HUES48 (cell line): Measurements from ENCODE around the gene SPPL2C.

Experiments used
- H3K27ac ChIP-seq: one replicate; pipeline ENCODE4 v1.7.0; 2013; ENCODE audit warnings: low read depth, low read length, inconsistent platforms
- H3K27me3 ChIP-seq: 2 replicates; pipeline ENCODE4 v1.6.1; 2013; ENCODE audit warnings: mild to moderate bottlenecking, low read length; ENCODE audit not compliant: control insufficient read depth, insufficient read depth
- H3K36me3 ChIP-seq: 2 replicates; pipeline ENCODE4 v1.6.1; 2013; ENCODE audit warnings: low read length; ENCODE audit not compliant: control insufficient read depth, insufficient read depth
- H3K4me1 ChIP-seq: 2 replicates; pipeline ENCODE4 v1.6.1; 2013; ENCODE audit warnings: mild to moderate bottlenecking, low read length; ENCODE audit not compliant: control insufficient read depth, insufficient read depth
- H3K4me3 ChIP-seq: 2 replicates; pipeline ENCODE4 v1.5.1; 2013; ENCODE audit warnings: mild to moderate bottlenecking, low read depth, low read length
- H3K9ac ChIP-seq: 2 replicates; pipeline ENCODE4 v1.6.1; 2013; ENCODE audit warnings: mild to moderate bottlenecking, low read depth, low read length, moderate library complexity
- H3K9me3 ChIP-seq: 2 replicates; pipeline ENCODE4 v1.6.1; 2013; ENCODE audit warnings: low read length; ENCODE audit not compliant: control insufficient read depth, insufficient read depth

Gene SPPL2C

GRCh38 chr17:45843722-45844121 is 959 bp upstream of the SPPL2C start:
- H3K9ac ChIP-seq, result no peak overlapping the region
- H3K36me3 ChIP-seq, result no peaks in the 10 kb centered on the region
- H3K27ac ChIP-seq, result no peak overlapping the region
- H3K9me3 ChIP-seq, result no peaks in the 10 kb centered on the region
- no peak overlapping the region for H3K4me3 ChIP-seq
- no peaks in the 10 kb centered on the region for H3K27me3 ChIP-seq
- H3K4me1 ChIP-seq, result no peaks in the 10 kb centered on the region

- no peaks in the 10 kb centered on the region for H3K4me1 ChIP-seq
- H3K36me3 ChIP-seq, result no peaks in the 10 kb centered on the region
- H3K9ac ChIP-seq, result no peak overlapping the region
- H3K4me3 ChIP-seq, result no peak overlapping the region
- H3K27me3 ChIP-seq, result no peaks in the 10 kb centered on the region
- no peak overlapping the region for H3K27ac ChIP-seq
- no peaks in the 10 kb centered on the region for H3K9me3 ChIP-seq
These were observed 900 bp downstream of the SPPL2C start for GRCh38 chr17:45845376-45846185.

- no peaks in the 10 kb centered on the region for H3K27me3 ChIP-seq
- H3K4me1 ChIP-seq, result no peaks in the 10 kb centered on the region
- no peak overlapping the region for H3K9ac ChIP-seq
- H3K9me3 ChIP-seq, result no peaks in the 10 kb centered on the region
- H3K4me3 ChIP-seq, result no peak overlapping the region
- H3K36me3 ChIP-seq, result no peaks in the 10 kb centered on the region
- no peak overlapping the region for H3K27ac ChIP-seq
These were observed 1.5 kb downstream of the SPPL2C start for GRCh38 chr17:45846223-45846622.

- H3K4me3 ChIP-seq, result no peak overlapping the region
- no peaks in the 10 kb centered on the region for H3K36me3 ChIP-seq
- H3K27me3 ChIP-seq, result no peaks in the 10 kb centered on the region
- H3K9me3 ChIP-seq, result no peaks in the 10 kb centered on the region
- H3K27ac ChIP-seq, result no peak overlapping the region
- no peaks in the 10 kb centered on the region for H3K4me1 ChIP-seq
- no peak overlapping the region for H3K9ac ChIP-seq
These were observed 2.0 kb downstream of the SPPL2C start for GRCh38 chr17:45846646-45847045.

GRCh38 chr17:45847101-45847500 is 2.4 kb downstream of the SPPL2C start:
- no peaks in the 10 kb centered on the region for H3K27me3 ChIP-seq
- no peak overlapping the region for H3K4me3 ChIP-seq
- H3K9me3 ChIP-seq, result no peaks in the 10 kb centered on the region
- H3K4me1 ChIP-seq, result no peaks in the 10 kb centered on the region
- H3K9ac ChIP-seq, result no peak overlapping the region
- H3K27ac ChIP-seq, result no peak overlapping the region
- no peaks in the 10 kb centered on the region for H3K36me3 ChIP-seq

- H3K27me3 ChIP-seq, result peaks cover 5% of the 10 kb centered on the region; the same call in 1 of the 2 replicates
- no peak overlapping the region for H3K27ac ChIP-seq
- H3K4me1 ChIP-seq, result no peaks in the 10 kb centered on the region
- H3K36me3 ChIP-seq, result no peaks in the 10 kb centered on the region
- no peak overlapping the region for H3K4me3 ChIP-seq
- H3K9ac ChIP-seq, result no peak overlapping the region
- H3K9me3 ChIP-seq, result no peaks in the 10 kb centered on the region
These were observed 3.1 kb downstream of the SPPL2C start for GRCh38 chr17:45847747-45848146.

- H3K4me3 ChIP-seq, result no peak overlapping the region
- no peaks in the 10 kb centered on the region for H3K4me1 ChIP-seq
- no peaks in the 10 kb centered on the region for H3K36me3 ChIP-seq
- H3K27me3 ChIP-seq, result peaks cover 5% of the 10 kb centered on the region; the same call in 1 of the 2 replicates
- H3K9ac ChIP-seq, result no peak overlapping the region
- no peaks in the 10 kb centered on the region for H3K9me3 ChIP-seq
- no peak overlapping the region for H3K27ac ChIP-seq
These were observed 3.7 kb downstream of the SPPL2C start for GRCh38 chr17:45848405-45848804.

GRCh38 chr17:45848868-45849535 is 4.3 kb downstream of the SPPL2C start:
- no peak overlapping the region for H3K27ac ChIP-seq
- H3K27me3 ChIP-seq, result peaks cover 5% of the 10 kb centered on the region; the same call in 1 of the 2 replicates
- no peak overlapping the region for H3K9ac ChIP-seq
- no peak overlapping the region for H3K4me3 ChIP-seq
- H3K4me1 ChIP-seq, result no peaks in the 10 kb centered on the region
- H3K36me3 ChIP-seq, result no peaks in the 10 kb centered on the region
- no peaks in the 10 kb centered on the region for H3K9me3 ChIP-seq

- H3K36me3 ChIP-seq, result no peaks in the 10 kb centered on the region
- H3K4me1 ChIP-seq, result no peaks in the 10 kb centered on the region
- H3K27me3 ChIP-seq, result peaks cover 5% of the 10 kb centered on the region; the same call in 1 of the 2 replicates
- H3K4me3 ChIP-seq, result no peak overlapping the region
- no peak overlapping the region for H3K27ac ChIP-seq
- no peaks in the 10 kb centered on the region for H3K9me3 ChIP-seq
- no peak overlapping the region for H3K9ac ChIP-seq
These were observed 4.9 kb downstream of the SPPL2C start for GRCh38 chr17:45849536-45849990.

GRCh38 chr17:45850011-45850410 is 5.3 kb downstream of the SPPL2C start:
- H3K36me3 ChIP-seq, result no peaks in the 10 kb centered on the region
- H3K27me3 ChIP-seq, result peaks cover 5% of the 10 kb centered on the region; the same call in 1 of the 2 replicates
- no peak overlapping the region for H3K27ac ChIP-seq
- H3K4me1 ChIP-seq, result no peaks in the 10 kb centered on the region
- H3K9me3 ChIP-seq, result no peaks in the 10 kb centered on the region
- H3K9ac ChIP-seq, result no peak overlapping the region
- H3K4me3 ChIP-seq, result no peak overlapping the region

- peaks cover 5% of the 10 kb centered on the region; the same call in 1 of the 2 replicates for H3K27me3 ChIP-seq
- no peaks in the 10 kb centered on the region for H3K36me3 ChIP-seq
- no peak overlapping the region for H3K27ac ChIP-seq
- H3K9ac ChIP-seq, result no peak overlapping the region
- no peaks in the 10 kb centered on the region for H3K4me1 ChIP-seq
- no peak overlapping the region for H3K4me3 ChIP-seq
- no peaks in the 10 kb centered on the region for H3K9me3 ChIP-seq
These were observed 5.8 kb downstream of the SPPL2C start for GRCh38 chr17:45850468-45850867.
